GM12892 (cell line): ENCODE results near the gene NDUFAB1.

Experiments used
- POLR2A ChIP-seq: IDR thresholded peaks from 2 replicates; pipeline ENCODE4 v1.6.1; 2011; ENCODE audit warnings: low read depth, low read length, control low read depth
- POLR2AphosphoS5 ChIP-seq: IDR thresholded peaks from 2 replicates; pipeline ENCODE4 v1.6.1; 2011; ENCODE audit warnings: low read depth, low read length, control low read depth

- no peak for TF ChIP-seq POLR2A
- no peak for TF ChIP-seq POLR2AphosphoS5
Observed at GRCh38 chr16:23557779-23558702, 38.1 kb downstream of the NDUFAB1 start.
